Activated CD8-positive, alpha-beta memory T cell treated with anti-CD3 and anti-CD28 coated beads, Interleukin-2, amount 10 ng/mL, durations not matched to agents 7 days and 5 days (primary cell): ENCODE data around the gene CERT1. TPM values are rescaled to one million over a fixed set of nuclear protein-coding genes. Genes with fewer than 3 reads are reported as not detected.
"Not testable (repeated sequence)": the region's sequence is repeated elsewhere in the genome, so short reads cannot be mapped to it uniquely, and the experiment has no call there.

Experiments used
- ATAC-seq: fragments of 150-1000 bp; cut with Tn5 transposase; one replicate; pipeline ENCODE4 v1.10.0; 2021; ENCODE audit warnings: moderate library complexity
- CTCF ChIA-PET: fragments of 350-600 bp; sonication (Branson Sonifier 250); formaldehyde crosslinking; loops from one replicate; lab custom pipeline; 2021; ENCODE audit warnings: antibody characterized with exemption; lab: Charles Lee
- DNase-seq: peaks from one replicate; pipeline ENCODE4 v3.0.0-alpha.2; 2020
- H3K27ac Mint-ChIP-seq: one replicate; pipeline ENCODE4 v1.8.0; 2021; ENCODE audit warnings: mild to moderate bottlenecking, mixed read lengths
- H3K27me3 Mint-ChIP-seq: one replicate; pipeline ENCODE4 v1.8.0; 2021; ENCODE audit warnings: mixed read lengths
- H3K36me3 Mint-ChIP-seq: one replicate; pipeline ENCODE4 v1.8.0; 2021; ENCODE audit warnings: mild to moderate bottlenecking, mixed read lengths
- H3K4me1 Mint-ChIP-seq: one replicate; pipeline ENCODE4 v1.8.0; 2021; ENCODE audit warnings: mixed read lengths
- H3K4me3 Mint-ChIP-seq: one replicate; pipeline ENCODE4 v1.8.0; 2021; ENCODE audit warnings: mild to moderate bottlenecking, moderate library complexity, mixed read lengths
- H3K9me3 Mint-ChIP-seq: one replicate; pipeline ENCODE4 v1.8.0; 2022; ENCODE audit warnings: low read depth, mixed read lengths
- total RNA-seq, 2 experiments: library from RNA; stranded (reverse); gene quantifications; one replicate each; pipeline ENCODE4 v1.2.3, GENCODE V29; 2021

The CERT1 gene
- 10 to 100 TPM; 27.4 to 28.4 TPM for total RNA-seq

DNA sequence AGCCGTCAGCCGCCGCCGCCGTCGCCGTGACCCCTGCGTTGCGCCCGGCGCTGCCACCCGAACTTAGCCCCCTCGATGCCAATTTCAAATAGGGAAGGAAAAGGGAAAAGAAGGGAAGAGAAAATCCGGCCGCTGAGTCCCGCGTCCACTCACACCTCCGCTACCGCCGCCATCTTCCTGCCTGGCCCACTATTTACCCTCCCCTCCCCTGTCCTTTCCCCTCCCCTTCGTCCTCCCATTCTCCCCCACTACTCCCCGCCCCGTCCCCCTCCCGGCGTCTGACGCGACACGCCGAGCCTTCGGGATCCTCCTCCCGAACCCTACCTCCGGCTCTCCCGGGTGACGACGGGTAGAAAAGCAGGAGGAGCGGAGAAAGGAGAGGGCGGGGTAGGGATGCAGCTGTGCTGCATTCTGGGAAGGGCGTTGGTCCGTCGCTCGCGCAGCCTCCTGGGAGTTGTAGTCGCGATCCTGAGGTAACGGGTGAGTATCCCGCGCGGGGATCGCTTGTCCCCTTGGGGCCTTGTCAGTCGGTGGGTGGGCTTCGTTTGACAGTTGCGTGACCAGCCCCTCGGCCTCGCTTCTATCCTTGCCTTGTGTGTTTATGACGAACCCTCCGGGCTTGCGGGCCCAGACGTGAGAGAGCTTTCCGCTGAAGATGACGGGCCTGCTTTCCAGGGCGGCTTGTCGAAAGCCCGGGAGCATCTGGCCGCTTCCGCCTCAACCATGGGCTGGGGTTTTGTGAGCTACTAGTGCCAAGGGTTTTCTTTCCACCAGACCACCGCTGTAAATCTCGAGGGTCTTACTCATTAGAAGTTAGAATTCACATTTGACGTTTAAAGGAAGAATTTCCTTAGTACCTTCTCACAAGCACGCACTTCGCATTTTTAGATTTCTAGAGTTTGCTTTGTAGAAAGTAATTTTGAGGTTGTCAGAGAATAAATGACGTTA is at the start of gene CERT1, which contains the start of gene POLK:
CERT1 (minus strand) TSS at position 195 of the 948 bp plus-strand sequence. CDS start 422 bp downstream, outside the sequence.
POLK (plus strand) TSS at position 457 of the 948 bp plus-strand sequence.
- Mint-ChIP-seq H3K4me3 (peak within 1 kb of the TSS; percentile 98), H3K27ac (peak within 1 kb of the TSS; percentile 92), H3K4me1 (peaks cover 47% of the 10 kb centered on the region), H3K36me3 (peaks cover 24% of the 10 kb centered on the region), H3K9me3 (peaks cover 5% of the 10 kb centered on the region), H3K27me3 (no peaks in the 10 kb centered on the region)
- CTCF ChIA-PET = interaction anchor here (0.9 to 1.5 kb wide), 5 partner anchors 12 to 745 kb away, joined by 3 to 7 read pairs (median 3); partner anchors contain the start of genes ANKRD31 and HMGCR
- peak; percentile 99 for DNase-seq
- peak; percentile 94 for ATAC-seq

DNA sequence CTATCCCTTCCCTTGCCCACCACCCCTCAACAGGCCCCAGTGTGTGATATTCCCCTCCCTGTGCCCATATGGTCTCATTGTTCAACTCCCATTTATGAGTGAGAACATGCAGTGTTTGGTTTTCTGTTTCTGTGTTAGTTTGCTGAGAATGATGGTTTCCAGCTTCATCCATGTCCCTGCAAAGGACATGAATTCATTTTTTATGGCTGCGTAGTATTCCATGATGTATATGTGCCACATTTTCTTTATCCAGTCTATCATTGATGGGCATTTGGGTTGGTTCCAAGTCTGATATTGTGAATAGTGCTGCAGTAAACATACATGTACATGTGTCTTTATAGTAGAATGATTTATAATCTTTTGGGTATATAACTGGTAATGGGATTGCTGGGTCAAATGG is 49.2 kb upstream of the CERT1 start:
- DNase-seq, H3K27ac Mint-ChIP-seq, H3K4me1 Mint-ChIP-seq, ATAC-seq, H3K4me3 Mint-ChIP-seq, CTCF ChIA-PET, H3K27me3 Mint-ChIP-seq: not testable (repeated sequence)
- Mint-ChIP-seq H3K9me3 (peaks cover 15% of the 10 kb centered on the region), H3K36me3 (peaks cover 73% of the 10 kb centered on the region)

DNA sequence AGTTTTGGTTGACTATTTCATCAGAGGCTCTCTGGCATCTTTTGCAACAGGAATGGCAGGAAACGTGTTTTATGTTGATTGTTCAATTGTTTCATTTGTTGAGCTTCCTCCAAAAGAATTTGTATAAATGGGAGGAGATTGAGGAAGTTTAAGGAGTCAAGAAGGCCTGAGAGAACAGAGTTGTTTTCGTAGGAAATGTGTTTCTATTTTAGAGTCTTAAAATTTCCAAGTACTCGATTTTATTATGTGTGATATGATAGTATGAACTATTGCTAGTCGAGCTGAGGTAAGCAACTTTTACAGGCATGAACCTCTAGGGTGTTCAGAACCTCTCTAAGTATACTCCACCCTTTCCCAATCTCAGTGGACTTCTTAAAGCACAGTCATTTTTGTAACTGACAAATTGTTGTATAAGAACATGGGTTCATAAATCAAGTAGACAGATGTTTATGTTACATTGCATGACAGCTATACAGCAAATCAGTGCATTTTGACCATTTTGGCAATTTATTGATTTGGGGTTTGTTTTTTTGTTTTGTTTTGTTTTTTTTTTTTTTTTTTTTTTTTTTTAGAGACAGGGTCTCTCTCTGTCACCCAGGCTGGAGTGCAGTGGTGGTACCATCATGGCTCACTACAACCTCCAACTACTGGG is 47.7 kb upstream of the CERT1 start:
- DNase-seq (no peak), ATAC-seq (no peak)
- H3K36me3 Mint-ChIP-seq = peaks cover 71% of the 10 kb centered on the region
- no peak overlapping the region for H3K27ac Mint-ChIP-seq
- H3K4me1 Mint-ChIP-seq = peaks cover 2% of the 10 kb centered on the region
- CTCF ChIA-PET = no interaction called here
- peaks cover 14% of the 10 kb centered on the region for H3K9me3 Mint-ChIP-seq
- H3K27me3 Mint-ChIP-seq = no peaks in the 10 kb centered on the region
- no peak overlapping the region for H3K4me3 Mint-ChIP-seq

DNA sequence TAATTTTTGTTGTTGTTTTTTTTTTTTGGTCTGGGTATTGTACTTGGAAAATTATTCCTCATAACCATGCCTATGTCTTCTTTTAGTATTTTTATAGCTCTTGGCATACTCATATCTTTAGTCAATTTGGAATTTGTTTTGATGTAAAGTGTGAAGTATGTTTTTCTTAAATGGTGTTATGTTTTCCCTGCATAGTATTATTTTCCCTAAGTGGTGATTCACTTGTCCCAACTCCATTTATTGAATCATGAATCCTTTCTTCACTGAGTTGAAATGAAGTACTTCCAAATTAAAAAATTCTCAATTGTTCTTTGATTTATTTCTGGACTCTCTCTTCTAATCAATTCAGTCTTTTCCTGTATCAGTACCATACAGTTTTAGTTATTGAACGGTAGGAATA is 46.8 kb upstream of the CERT1 start:
- ATAC-seq (no peak), DNase-seq (no peak)
- no peak overlapping the region for H3K4me3 Mint-ChIP-seq
- peaks cover 68% of the 10 kb centered on the region for H3K36me3 Mint-ChIP-seq
- CTCF ChIA-PET = no interaction called here
- no peaks in the 10 kb centered on the region for H3K27me3 Mint-ChIP-seq
- peaks cover 5% of the 10 kb centered on the region for H3K9me3 Mint-ChIP-seq
- H3K4me1 Mint-ChIP-seq = peaks cover 2% of the 10 kb centered on the region
- no peak overlapping the region for H3K27ac Mint-ChIP-seq

DNA sequence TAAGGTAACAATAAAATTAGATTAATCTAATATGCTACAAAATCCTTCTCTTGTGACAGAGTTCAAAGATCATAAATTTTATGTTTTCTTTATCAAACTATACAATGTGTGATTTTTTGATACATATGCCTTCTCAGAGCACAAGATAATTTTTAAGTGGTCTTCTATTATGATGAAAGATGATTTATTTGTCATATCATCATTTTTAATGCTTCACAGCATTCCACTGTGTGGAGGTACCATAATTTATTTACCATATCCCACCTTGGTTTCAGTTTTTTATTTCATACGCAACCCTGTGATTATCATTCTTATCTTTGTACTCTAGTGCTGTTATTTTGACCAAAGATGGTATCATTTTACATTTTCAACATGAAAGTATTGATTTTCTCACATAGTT is 41.9 kb upstream of the CERT1 start:
- Mint-ChIP-seq H3K9me3 (peaks cover 2% of the 10 kb centered on the region), H3K27ac (no peak overlapping the region), H3K36me3 (peaks cover 63% of the 10 kb centered on the region), H3K4me1 (peaks cover 2% of the 10 kb centered on the region), H3K27me3 (no peaks in the 10 kb centered on the region), H3K4me3 (no peak overlapping the region)
- CTCF ChIA-PET = no interaction called here
- ATAC-seq (no peak), DNase-seq (no peak)

DNA sequence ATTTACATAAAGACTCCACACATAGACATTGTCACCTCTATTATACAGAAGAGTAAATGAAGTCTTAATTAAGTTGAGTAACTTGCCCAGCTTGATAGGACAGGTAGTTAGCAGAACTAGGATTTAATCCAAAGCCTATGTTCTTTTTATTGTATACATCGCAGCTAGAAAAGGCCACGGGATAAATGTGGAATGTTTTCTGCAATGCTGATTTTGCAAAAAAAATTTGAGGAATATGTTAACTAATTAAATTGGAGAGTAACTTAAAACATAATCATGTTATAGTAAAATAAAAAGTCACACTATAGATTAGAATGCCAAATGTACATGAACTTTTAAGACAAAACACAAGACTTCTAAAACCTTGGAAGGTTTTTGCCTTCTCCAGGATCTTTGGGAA is 41.3 kb upstream of the CERT1 start:
- H3K27me3 Mint-ChIP-seq = no peaks in the 10 kb centered on the region
- peaks cover 2% of the 10 kb centered on the region for H3K9me3 Mint-ChIP-seq
- H3K36me3 Mint-ChIP-seq = peaks cover 58% of the 10 kb centered on the region
- ATAC-seq (no peak), DNase-seq (no peak)
- no peak overlapping the region for H3K27ac Mint-ChIP-seq
- no peak overlapping the region for H3K4me3 Mint-ChIP-seq
- peaks cover 2% of the 10 kb centered on the region for H3K4me1 Mint-ChIP-seq
- CTCF ChIA-PET = interaction anchor here (0.7 kb wide), 1 partner anchor 15 kb away, joined by 3 read pairs; no protein-coding TSS in a partner anchor

DNA sequence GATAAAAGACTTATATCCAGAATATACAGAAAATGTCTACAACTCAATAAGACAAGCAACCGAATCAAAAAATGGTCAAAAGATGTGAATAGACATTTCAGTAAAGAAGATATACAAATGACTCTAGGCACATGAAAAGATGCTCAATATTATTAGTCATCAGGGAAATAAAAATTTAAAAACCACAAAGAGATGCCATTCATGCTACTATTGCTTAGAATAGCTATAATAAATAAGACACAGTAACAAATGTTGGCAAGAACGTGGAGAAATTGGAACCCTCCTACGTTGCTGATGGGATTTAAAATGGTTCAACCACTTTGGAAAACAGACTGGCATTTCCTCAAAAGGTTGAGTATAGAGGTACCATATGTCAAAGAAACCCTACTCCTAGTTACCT is 40.0 kb upstream of the CERT1 start:
- H3K27me3 Mint-ChIP-seq = no peaks in the 10 kb centered on the region
- H3K36me3 Mint-ChIP-seq = peaks cover 48% of the 10 kb centered on the region
- CTCF ChIA-PET = interaction anchor here (0.7 kb wide), 1 partner anchor 18 kb away, joined by 3 read pairs; no protein-coding TSS in a partner anchor
- no peaks in the 10 kb centered on the region for H3K4me1 Mint-ChIP-seq
- ATAC-seq (no peak), DNase-seq (no peak)
- H3K27ac Mint-ChIP-seq = no peak overlapping the region
- H3K4me3 Mint-ChIP-seq = no peak overlapping the region
- peaks cover 2% of the 10 kb centered on the region for H3K9me3 Mint-ChIP-seq

GRCh38 chr5:75550597-75550996 is 39.2 kb upstream of the CERT1 start:
- no peaks in the 10 kb centered on the region for H3K27me3 Mint-ChIP-seq
- no peak overlapping the region for H3K4me3 Mint-ChIP-seq
- H3K9me3 Mint-ChIP-seq = peaks cover 2% of the 10 kb centered on the region
- ATAC-seq = no peak
- no peak overlapping the region for H3K27ac Mint-ChIP-seq
- peaks cover 42% of the 10 kb centered on the region for H3K36me3 Mint-ChIP-seq
- H3K4me1 Mint-ChIP-seq = no peaks in the 10 kb centered on the region
- CTCF ChIA-PET = no interaction called here
- no peak for DNase-seq

DNA sequence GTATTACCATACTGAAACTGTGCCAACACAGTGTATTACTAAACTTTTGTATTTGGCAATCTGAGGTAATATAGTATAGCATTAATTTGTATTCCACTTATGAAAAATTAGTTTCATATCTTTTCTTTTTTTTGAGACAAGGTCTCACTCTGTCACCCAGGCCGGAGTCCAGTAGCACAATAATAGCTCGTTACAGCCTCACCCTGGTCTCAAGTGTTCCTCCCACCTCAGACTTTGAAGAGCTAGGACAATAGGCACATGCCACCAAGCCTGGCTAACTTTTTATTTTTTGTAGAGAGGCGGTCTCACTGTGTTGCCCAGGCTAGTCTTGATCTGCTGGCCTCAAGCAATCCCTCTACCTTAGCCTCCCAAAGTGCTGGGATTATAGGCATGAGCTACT is 36.4 kb upstream of the CERT1 start:
- Mint-ChIP-seq H3K27me3 (no peaks in the 10 kb centered on the region), H3K36me3 (peaks cover 30% of the 10 kb centered on the region), H3K27ac (no peak overlapping the region), H3K9me3 (peaks cover 2% of the 10 kb centered on the region), H3K4me3 (no peak overlapping the region), H3K4me1 (no peaks in the 10 kb centered on the region)
- CTCF ChIA-PET = no interaction called here
- no peak for DNase-seq
- no peak for ATAC-seq

GRCh38 chr5:75546830-75547229 is 35.4 kb upstream of the CERT1 start:
- no peak for DNase-seq
- H3K9me3 Mint-ChIP-seq = peaks cover 2% of the 10 kb centered on the region
- CTCF ChIA-PET = no interaction called here
- no peaks in the 10 kb centered on the region for H3K4me1 Mint-ChIP-seq
- H3K27ac Mint-ChIP-seq = no peak overlapping the region
- no peak for ATAC-seq
- H3K27me3 Mint-ChIP-seq = no peaks in the 10 kb centered on the region
- H3K4me3 Mint-ChIP-seq = no peak overlapping the region
- peaks cover 27% of the 10 kb centered on the region for H3K36me3 Mint-ChIP-seq

- Mint-ChIP-seq H3K27me3 (no peaks in the 10 kb centered on the region), H3K4me1 (no peaks in the 10 kb centered on the region), H3K27ac (no peak overlapping the region), H3K9me3 (no peaks in the 10 kb centered on the region), H3K36me3 (peaks cover 23% of the 10 kb centered on the region), H3K4me3 (no peak overlapping the region)
- ATAC-seq (no peak), DNase-seq (no peak)
- CTCF ChIA-PET = no interaction called here
Measured at GRCh38 chr5:75545131-75545530, 33.7 kb upstream of the CERT1 start.

- Mint-ChIP-seq H3K27me3 (no peaks in the 10 kb centered on the region), H3K36me3 (peaks cover 38% of the 10 kb centered on the region), H3K9me3 (peaks cover 8% of the 10 kb centered on the region), H3K4me3 (no peak overlapping the region), H3K4me1 (no peaks in the 10 kb centered on the region), H3K27ac (no peak overlapping the region)
- CTCF ChIA-PET = no interaction called here
- ATAC-seq = no peak
- DNase-seq = no peak
Measured at GRCh38 chr5:75538211-75538610, 26.8 kb upstream of the CERT1 start.

DNA sequence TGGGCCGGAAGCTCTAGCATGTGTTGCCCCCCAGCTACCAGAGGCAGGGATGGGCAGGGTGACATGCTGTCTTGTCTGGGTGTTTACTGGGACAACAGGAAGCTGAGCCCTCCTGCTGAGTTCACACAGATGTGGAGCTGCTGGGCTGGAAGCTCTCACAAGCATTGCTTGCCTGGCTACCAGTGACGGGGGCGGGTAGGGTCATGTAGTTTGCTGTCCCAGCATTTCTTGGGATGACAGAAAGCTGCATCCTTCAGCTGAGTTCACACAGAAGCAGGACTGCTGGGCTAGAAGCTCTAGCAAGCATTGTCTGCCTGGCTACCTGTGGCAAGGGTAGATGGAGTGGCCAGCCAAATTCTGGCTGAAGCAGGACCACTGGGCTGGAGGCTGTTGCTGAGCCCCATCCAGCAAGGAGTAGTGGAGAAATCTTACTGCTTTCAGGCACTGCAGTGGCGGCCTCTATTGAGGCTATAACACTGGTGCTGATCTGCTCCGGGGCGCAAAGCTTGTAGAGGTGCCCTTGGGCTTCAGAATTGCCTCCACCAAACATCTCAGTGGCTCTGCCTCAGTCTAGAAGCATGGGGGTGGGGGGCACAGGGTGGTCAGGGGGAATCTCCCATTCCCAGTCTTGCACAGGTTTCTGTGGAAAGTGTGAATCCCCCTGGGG is 25.4 kb upstream of the CERT1 start:
- Mint-ChIP-seq H3K27ac (no peak overlapping the region), H3K27me3 (no peaks in the 10 kb centered on the region)

More for the DNA sequence above, 25.4 kb upstream of the CERT1 start:
- Mint-ChIP-seq H3K9me3 (peaks cover 11% of the 10 kb centered on the region), H3K4me3 (no peak overlapping the region), H3K4me1 (no peaks in the 10 kb centered on the region), H3K36me3 (peaks cover 49% of the 10 kb centered on the region)
- ATAC-seq (no peak), DNase-seq (no peak)
- CTCF ChIA-PET = no interaction called here
